ENCODE measurements around the gene AP2A2. TPM values are rescaled to one million over a fixed set of nuclear protein-coding genes. Genes with fewer than 3 reads are reported as not detected.

Gene AP2A2
- total and polyA plus RNA-seq, 2 donors (not counting 1 experiment from before 2014, with no cell fraction given), result 53.1 to 57.0 TPM

- TF ChIP-seq EZH2 (IDR thresholded peaks at IDR 0.05; ENCODE audit: borderline replicate concordance, insufficient read depth, low read depth, low read length, poor library complexity, severe bottlenecking), result no peak
- TF ChIP-seq CTCF (IDR thresholded peaks at IDR 0.05), result no peak
- H3K9me3 ChIP-seq (ENCODE audit: control extremely low read depth in 1 of 3, control insufficient read depth in 2 of 3, insufficient read depth in 1 of 3, low read length in 2 of 3), result no peaks in the 10 kb centered on the region
- ATAC-seq (ENCODE audit: low read depth), result no peak
- H3K4me2 ChIP-seq (replicated peaks; ENCODE audit: low read depth, low read length, poor library complexity, severe bottlenecking), result no peak overlapping the region
- H3K4me1 ChIP-seq (ENCODE audit: control insufficient read depth in 2 of 2, insufficient read depth in 2 of 2, low read length in 2 of 2), result no peaks in the 10 kb centered on the region
- Mint-ChIP-seq H3K27ac (no peak overlapping the region), H3K4me3 (no peak overlapping the region), H3K9me3 (ENCODE audit: insufficient read depth) (no peaks in the 10 kb centered on the region), H3K4me1 (no peaks in the 10 kb centered on the region), H3K27me3 (no peaks in the 10 kb centered on the region)
- no peak overlapping the region for H3K4me3 ChIP-seq (ENCODE audit: control extremely low read depth in 1 of 5, extremely low read depth in 1 of 5, insufficient read depth in 1 of 5, low read depth in 2 of 5, low read length in 4 of 5)
- H3K27ac ChIP-seq (ENCODE audit: low read length in 2 of 2), result no peak overlapping the region
- no peaks in the 10 kb centered on the region for H3K27me3 ChIP-seq (replicated peaks in 1 of 4; ENCODE audit: control extremely low read depth in 1 of 4, control insufficient read depth in 3 of 4, insufficient read depth in 4 of 4, low read length in 3 of 4)
- H4K20me1 ChIP-seq (ENCODE audit: control insufficient read depth, insufficient read depth, low read length, poor library complexity, severe bottlenecking), result no peaks in the 10 kb centered on the region
- intact Hi-C loops (cut with micrococcal nuclease), result no loop called here
- ChIA-PET CTCF (no interaction called here), POLR2A (no interaction called here)
- peaks cover 0 to 25% of the 10 kb centered on the region in 2 experiments for H3K36me3 ChIP-seq (replicated peaks in 1 of 2; ENCODE audit: control extremely low read depth in 1 of 2, control insufficient read depth in 1 of 2, extremely low read depth in 1 of 2, insufficient read depth in 2 of 2, low read length in 1 of 2)
- 83% methylated on average over 10 of the region's 14 CpGs for WGBS (ENCODE audit: insufficient coverage)
- no peak overlapping the region for H2AFZ ChIP-seq (ENCODE audit: insufficient read depth, low read depth, low read length, poor library complexity, severe bottlenecking)
- no peak for DNase-seq
- no peak overlapping the region for H3K9ac ChIP-seq (ENCODE audit: low read length)
- H3K79me2 ChIP-seq (ENCODE audit: control insufficient read depth, insufficient read depth, low read length), result no peaks in the 10 kb centered on the region
Measured at GRCh38 chr11:882596-882995, 43.1 kb upstream of the AP2A2 start.

GRCh38 chr11:883527-883926 lies 42.1 kb upstream of the AP2A2 start:
- DNase-seq (no peak), ATAC-seq (ENCODE audit: low read depth) (no peak)
- TF ChIP-seq CTCF (IDR thresholded peaks at IDR 0.05) (no peak), EZH2 (IDR thresholded peaks at IDR 0.05; ENCODE audit: borderline replicate concordance, insufficient read depth, low read depth, low read length, poor library complexity, severe bottlenecking) (no peak)
- H3K4me3 ChIP-seq (ENCODE audit: control extremely low read depth in 1 of 5, extremely low read depth in 1 of 5, insufficient read depth in 1 of 5, low read depth in 2 of 5, low read length in 4 of 5), result no peak overlapping the region
- no peaks in the 10 kb centered on the region for H3K4me1 Mint-ChIP-seq
- ChIA-PET POLR2A (no interaction called here), CTCF (no interaction called here)
- H3K27ac Mint-ChIP-seq, result no peak overlapping the region
- no peak overlapping the region for H3K4me3 Mint-ChIP-seq
- intact Hi-C loops (cut with micrococcal nuclease), result no loop called here
- 90% methylated on average over 10 of the region's 10 CpGs for WGBS (ENCODE audit: insufficient coverage)
- H3K4me1 ChIP-seq (ENCODE audit: control insufficient read depth in 2 of 2, insufficient read depth in 2 of 2, low read length in 2 of 2), result no peaks in the 10 kb centered on the region
- no peak overlapping the region for H3K27ac ChIP-seq (ENCODE audit: low read length in 2 of 2)
- no peaks in the 10 kb centered on the region for H3K27me3 Mint-ChIP-seq
- H3K9ac ChIP-seq (ENCODE audit: low read length), result no peak overlapping the region
- H3K27me3 ChIP-seq (replicated peaks in 1 of 4; ENCODE audit: control extremely low read depth in 1 of 4, control insufficient read depth in 3 of 4, insufficient read depth in 4 of 4, low read length in 3 of 4), result no peaks in the 10 kb centered on the region
- H3K9me3 ChIP-seq (ENCODE audit: control extremely low read depth in 1 of 3, control insufficient read depth in 2 of 3, insufficient read depth in 1 of 3, low read length in 2 of 3), result no peaks in the 10 kb centered on the region
- peaks cover 0 to 25% of the 10 kb centered on the region in 2 experiments for H3K36me3 ChIP-seq (replicated peaks in 1 of 2; ENCODE audit: control extremely low read depth in 1 of 2, control insufficient read depth in 1 of 2, extremely low read depth in 1 of 2, insufficient read depth in 2 of 2, low read length in 1 of 2)
- no peaks in the 10 kb centered on the region for H4K20me1 ChIP-seq (ENCODE audit: control insufficient read depth, insufficient read depth, low read length, poor library complexity, severe bottlenecking)
- H3K79me2 ChIP-seq (ENCODE audit: control insufficient read depth, insufficient read depth, low read length), result no peaks in the 10 kb centered on the region
- no peaks in the 10 kb centered on the region for H3K9me3 Mint-ChIP-seq (ENCODE audit: insufficient read depth)
- H3K4me2 ChIP-seq (replicated peaks; ENCODE audit: low read depth, low read length, poor library complexity, severe bottlenecking), result no peak overlapping the region
- H2AFZ ChIP-seq (ENCODE audit: insufficient read depth, low read depth, low read length, poor library complexity, severe bottlenecking), result no peak overlapping the region

All from B cell (primary cell).